Measurements from ENCODE around the gene TACC3. TPM values are rescaled to one million over a fixed set of nuclear protein-coding genes. Genes with fewer than 3 reads are reported as not detected.

The TACC3 gene
- total RNA-seq, 1 donor from 2014 or later: 3.4 TPM

- H3K4me3 ChIP-seq (ENCODE audit: low read depth, low read length): no peak overlapping the region
- no peak for FAIRE-seq
Observed at GRCh38 chr4:1759818-1760223, 38.5 kb downstream of the TACC3 start.

GRCh38 chr4:1760521-1761071 lies 39.3 kb downstream of the TACC3 start:
- no peaks in the 10 kb centered on the region for H3K36me3 ChIP-seq (ENCODE audit: control insufficient read depth, insufficient read depth, low read length)
- FAIRE-seq (no peak), DNase-seq (ENCODE audit: low read depth) (no peak)
- H3K4me3 ChIP-seq (ENCODE audit: low read depth, low read length): no peak overlapping the region
- H3K27me3 ChIP-seq (ENCODE audit: control insufficient read depth, insufficient read depth, low read length): no peaks in the 10 kb centered on the region
- no peak for TF ChIP-seq CTCF (IDR thresholded peaks at IDR 0.05; ENCODE audit: insufficient read depth, low read length, severe bottlenecking)

More at GRCh38 chr4:1759818-1760223, 38.5 kb downstream of the TACC3 start:
- no peak for DNase-seq (ENCODE audit: low read depth)
- Histone ChIP-seq H3K36me3 (ENCODE audit: control insufficient read depth, insufficient read depth, low read length) (no peaks in the 10 kb centered on the region), H3K27me3 (ENCODE audit: control insufficient read depth, insufficient read depth, low read length) (no peaks in the 10 kb centered on the region)
- TF ChIP-seq CTCF (IDR thresholded peaks at IDR 0.05; ENCODE audit: insufficient read depth, low read length, severe bottlenecking): peak; percentile 33

- no peak for FAIRE-seq
Observed at GRCh38 chr4:1761130-1761689, 39.9 kb downstream of the TACC3 start.

GRCh38 chr4:1762264-1763010 lies 41.1 kb downstream of the TACC3 start:
- no peak for TF ChIP-seq CTCF (IDR thresholded peaks at IDR 0.05; ENCODE audit: insufficient read depth, low read length, severe bottlenecking)
- H3K27me3 ChIP-seq (ENCODE audit: control insufficient read depth, insufficient read depth, low read length): no peaks in the 10 kb centered on the region
- no peaks in the 10 kb centered on the region for H3K36me3 ChIP-seq (ENCODE audit: control insufficient read depth, insufficient read depth, low read length)
- H3K4me3 ChIP-seq (ENCODE audit: low read depth, low read length): no peak overlapping the region
- DNase-seq (ENCODE audit: low read depth): no peak
- FAIRE-seq: no peak

More at GRCh38 chr4:1761130-1761689, 39.9 kb downstream of the TACC3 start:
- Histone ChIP-seq H3K36me3 (ENCODE audit: control insufficient read depth, insufficient read depth, low read length) (no peaks in the 10 kb centered on the region), H3K4me3 (ENCODE audit: low read depth, low read length) (no peak overlapping the region), H3K27me3 (ENCODE audit: control insufficient read depth, insufficient read depth, low read length) (no peaks in the 10 kb centered on the region)
- DNase-seq (ENCODE audit: low read depth): no peak
- no peak for TF ChIP-seq CTCF (IDR thresholded peaks at IDR 0.05; ENCODE audit: insufficient read depth, low read length, severe bottlenecking)

GRCh38 chr4:1763070-1763549 lies 41.8 kb downstream of the TACC3 start:
- Histone ChIP-seq H3K4me3 (ENCODE audit: low read depth, low read length) (no peak overlapping the region), H3K27me3 (ENCODE audit: control insufficient read depth, insufficient read depth, low read length) (no peaks in the 10 kb centered on the region), H3K36me3 (ENCODE audit: control insufficient read depth, insufficient read depth, low read length) (no peaks in the 10 kb centered on the region)
- DNase-seq (ENCODE audit: low read depth): no peak
- no peak for FAIRE-seq
- TF ChIP-seq CTCF (IDR thresholded peaks at IDR 0.05; ENCODE audit: insufficient read depth, low read length, severe bottlenecking): no peak

Measured in bronchial epithelial cell (primary cell).